GM10248 (cell line): ENCODE data around the gene RNASEH2A.

ENCODE experiments used
- CTCF ChIA-PET: fragments of 300-600 bp; sonication (Branson Sonifier 250); formaldehyde crosslinking; extraction: SDS; loops from one replicate; lab custom pipeline; 2021; ENCODE audit warnings: antibody characterized with exemption; lab: Yijun Ruan, JAX
- POLR2A ChIA-PET: fragments of 350-650 bp; sonication (Branson Sonifier 250); formaldehyde crosslinking; extraction: SDS; loops from one replicate; lab custom pipeline; 2020; ENCODE audit warnings: antibody characterized with exemption; lab: Yijun Ruan, JAX
- DNase-seq: peaks from one replicate; pipeline ENCODE4 v3.0.0; 2012; ENCODE audit errors: extremely low spot score
- CTCF ChIP-seq: IDR thresholded peaks from 2 replicates; pipeline ENCODE4 v1.5.1; 2012; ENCODE audit warnings: mild to moderate bottlenecking, low read depth; ENCODE audit errors: extremely low read depth, missing control alignments, control extremely low read depth

Gene RNASEH2A

GRCh38 chr19:12782174-12782423, 24.3 kb upstream of the RNASEH2A start:
- CTCF ChIA-PET = interaction anchor here (11.6 kb wide), 1 partner anchor 16 kb away, joined by 399 read pairs; the partner anchor contains the start of genes JUNB, PRDX2, RNASEH2A and THSD8
- no peak for TF ChIP-seq CTCF

GRCh38 chr19:12782424-12783290, 23.7 kb upstream of the RNASEH2A start:
- peak; percentile 7 for TF ChIP-seq CTCF
- peak; percentile 82 for DNase-seq
- ChIA-PET CTCF (interaction anchor here (1.0 to 11.6 kb wide), 2 partner anchors 16 to 22 kb away, joined by 6 to 399 read pairs; partner anchors contain the start of genes JUNB, PRDX2, RNASEH2A and THSD8), POLR2A (interaction anchor here (1.2 to 2.0 kb wide), 2 partner anchors 9 to 13 kb away, joined by 4 to 70 read pairs; partner anchors contain the start of gene JUNB)

More at GRCh38 chr19:12782174-12782423, 24.3 kb upstream of the RNASEH2A start:
- POLR2A ChIA-PET = interaction anchor here (1.2 to 2.0 kb wide), 2 partner anchors 10 to 14 kb away, joined by 4 to 70 read pairs; partner anchors contain the start of gene JUNB
- DNase-seq = no peak

GRCh38 chr19:12783291-12783848, 23.0 kb upstream of the RNASEH2A start:
- POLR2A ChIA-PET = interaction anchor here (1.2 to 2.0 kb wide), 2 partner anchors 9 to 12 kb away, joined by 4 to 70 read pairs; partner anchors contain the start of gene JUNB
- DNase-seq = peak; percentile 46
- CTCF ChIA-PET = interaction anchor here (1.0 to 11.6 kb wide), 3 partner anchors 13 to 23 kb away, joined by 5 to 399 read pairs (median 6); partner anchors contain the start of genes JUNB, PRDX2, RNASEH2A and THSD8
- TF ChIP-seq CTCF = no peak

- CTCF ChIA-PET = interaction anchor here (1.4 kb wide), 1 partner anchor 12 kb away, joined by 5 read pairs; no protein-coding TSS in a partner anchor
- no peak for TF ChIP-seq CTCF
- DNase-seq = no peak
- POLR2A ChIA-PET = interaction anchor here (2.0 kb wide), 1 partner anchor 8 kb away, joined by 70 read pairs; the partner anchor contains the start of gene JUNB
Observed at GRCh38 chr19:12783849-12784393, 22.5 kb upstream of the RNASEH2A start.

- ChIA-PET POLR2A (no interaction called here), CTCF (interaction anchor here (1.4 kb wide), 1 partner anchor 12 kb away, joined by 5 read pairs; no protein-coding TSS in a partner anchor)
- TF ChIP-seq CTCF = no peak
- no peak for DNase-seq
Observed at GRCh38 chr19:12784394-12784870, 22.0 kb upstream of the RNASEH2A start.
